GM12801 (cell line): ENCODE results near the gene CELF2.

Source experiments
- TF ChIP-seq, protein P1 (sequence below): IDR thresholded peaks from one replicate; pipeline ENCODE4 v1.5.1; 2011; ENCODE audit warnings: control low read depth; ENCODE audit not compliant: insufficient read length; ENCODE audit errors: extremely low read depth

Gene CELF2

DNA sequence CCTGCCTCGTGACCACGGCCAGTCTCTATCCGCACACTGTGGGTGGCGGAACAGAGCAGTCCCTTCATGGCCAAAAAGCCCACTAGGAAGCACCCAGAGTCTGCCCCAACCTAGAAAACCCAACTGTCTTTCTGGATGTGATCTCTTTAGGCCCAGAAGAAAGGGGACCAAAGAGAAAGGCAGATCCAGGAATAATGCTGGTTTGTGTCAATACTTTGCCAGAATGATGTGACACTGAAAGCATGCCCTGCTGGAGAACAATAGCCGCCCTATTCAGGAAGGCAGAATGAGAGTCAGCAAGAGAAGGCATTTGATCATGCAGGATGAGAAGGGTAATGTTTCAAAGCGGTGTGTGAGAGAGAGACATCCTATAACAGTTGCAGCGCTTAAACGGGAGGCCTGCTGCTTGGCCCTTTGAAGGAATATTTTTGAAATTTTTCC, 319.1 kb downstream of the CELF2 start:
- TF ChIP-seq, protein P1, sequence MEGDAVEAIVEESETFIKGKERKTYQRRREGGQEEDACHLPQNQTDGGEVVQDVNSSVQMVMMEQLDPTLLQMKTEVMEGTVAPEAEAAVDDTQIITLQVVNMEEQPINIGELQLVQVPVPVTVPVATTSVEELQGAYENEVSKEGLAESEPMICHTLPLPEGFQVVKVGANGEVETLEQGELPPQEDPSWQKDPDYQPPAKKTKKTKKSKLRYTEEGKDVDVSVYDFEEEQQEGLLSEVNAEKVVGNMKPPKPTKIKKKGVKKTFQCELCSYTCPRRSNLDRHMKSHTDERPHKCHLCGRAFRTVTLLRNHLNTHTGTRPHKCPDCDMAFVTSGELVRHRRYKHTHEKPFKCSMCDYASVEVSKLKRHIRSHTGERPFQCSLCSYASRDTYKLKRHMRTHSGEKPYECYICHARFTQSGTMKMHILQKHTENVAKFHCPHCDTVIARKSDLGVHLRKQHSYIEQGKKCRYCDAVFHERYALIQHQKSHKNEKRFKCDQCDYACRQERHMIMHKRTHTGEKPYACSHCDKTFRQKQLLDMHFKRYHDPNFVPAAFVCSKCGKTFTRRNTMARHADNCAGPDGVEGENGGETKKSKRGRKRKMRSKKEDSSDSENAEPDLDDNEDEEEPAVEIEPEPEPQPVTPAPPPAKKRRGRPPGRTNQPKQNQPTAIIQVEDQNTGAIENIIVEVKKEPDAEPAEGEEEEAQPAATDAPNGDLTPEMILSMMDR = no peak

DNA sequence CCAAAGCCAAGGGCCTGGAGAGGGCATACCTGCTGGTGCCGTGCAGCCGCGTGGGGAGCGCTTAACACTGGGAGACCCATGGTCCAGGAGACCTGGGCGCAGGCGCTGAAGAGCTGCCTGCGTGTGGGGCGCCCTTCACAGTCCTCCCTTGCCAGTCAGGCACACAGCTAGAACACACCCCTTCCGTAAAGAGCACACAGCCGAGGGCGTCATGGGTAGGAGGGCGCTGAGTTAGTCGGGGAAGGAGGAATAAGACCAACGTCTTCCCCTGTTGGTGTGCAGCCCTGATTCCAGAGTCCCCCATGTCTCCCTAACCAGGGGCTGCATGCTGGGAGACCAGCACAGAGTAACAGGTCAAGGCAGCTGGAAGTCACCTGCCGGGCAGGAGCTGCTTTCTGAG, 319.8 kb downstream of the CELF2 start:
- TF ChIP-seq, protein P1 = no peak

DNA sequence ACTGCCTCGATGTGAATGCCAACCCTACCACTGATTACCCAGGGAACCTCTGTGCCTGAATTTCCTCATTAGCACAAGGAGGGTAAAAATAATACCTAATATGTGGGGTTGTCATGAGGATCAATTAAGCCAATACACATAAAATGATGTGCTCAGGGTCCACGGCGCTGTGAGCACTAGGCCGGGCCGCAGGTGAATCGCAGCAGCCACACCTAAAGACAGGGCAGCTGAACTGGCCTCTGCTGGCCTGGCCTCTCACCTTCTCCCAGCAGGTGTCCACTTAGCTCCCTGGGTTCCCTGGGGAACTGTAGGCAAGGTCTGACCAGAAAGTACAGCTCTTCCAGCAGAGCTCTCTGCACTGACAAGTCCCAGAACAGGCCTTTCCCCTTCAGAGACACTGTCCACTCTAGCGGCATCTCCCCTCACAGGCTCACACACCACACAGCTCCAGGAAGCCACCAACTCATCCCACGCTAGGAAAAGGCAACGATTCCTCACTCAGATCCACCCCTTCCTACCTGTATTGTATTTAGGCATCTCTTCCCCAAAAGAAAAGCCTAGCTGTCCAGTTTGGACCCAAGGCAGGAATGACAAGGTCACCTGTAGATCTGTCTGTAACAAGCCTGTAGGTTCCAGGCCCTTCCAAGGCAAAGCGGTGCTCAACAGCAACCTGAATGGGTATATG, 320.6 kb downstream of the CELF2 start:
- TF ChIP-seq, protein P1 = no peak

DNA sequence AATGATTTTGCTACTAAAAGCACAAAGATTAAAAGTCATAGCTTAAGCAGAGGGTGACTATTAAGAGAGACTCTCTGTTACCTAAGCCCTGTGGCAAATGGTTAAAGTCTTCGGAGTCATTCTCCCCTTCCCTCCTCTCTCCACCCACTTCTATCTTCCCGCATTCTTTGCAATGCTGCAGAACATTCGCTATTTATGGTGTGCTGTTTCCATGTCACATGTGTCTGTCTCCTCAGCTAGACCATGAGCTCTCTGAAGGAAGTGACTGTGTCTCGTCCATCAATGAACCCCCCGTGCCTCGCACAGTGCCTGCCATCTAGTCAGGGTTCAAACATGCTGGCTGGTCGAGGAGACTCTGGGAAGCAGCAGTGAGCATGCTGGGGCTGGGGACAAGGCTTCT, 321.3 kb downstream of the CELF2 start:
- TF ChIP-seq, protein P1 = no peak

DNA sequence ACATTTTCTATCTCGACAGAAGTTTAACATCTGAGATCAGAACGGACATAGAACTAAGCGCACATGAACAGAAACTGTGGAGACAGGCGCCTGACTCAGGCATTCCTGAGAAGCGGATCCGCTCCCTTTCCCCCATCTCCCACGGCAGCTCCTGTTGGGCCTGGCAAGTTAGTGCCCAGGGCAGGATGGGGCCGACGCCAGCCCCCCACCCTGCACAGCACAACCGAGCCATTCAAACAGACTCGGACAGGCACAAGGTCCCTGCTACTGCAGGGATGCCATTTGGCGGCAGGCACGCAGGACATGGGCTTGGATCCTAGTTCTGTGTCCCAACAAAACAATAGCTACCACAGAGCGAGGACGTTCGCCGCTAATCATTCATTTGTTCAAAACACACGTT, 322.0 kb downstream of the CELF2 start:
- TF ChIP-seq, protein P1 = no peak

DNA sequence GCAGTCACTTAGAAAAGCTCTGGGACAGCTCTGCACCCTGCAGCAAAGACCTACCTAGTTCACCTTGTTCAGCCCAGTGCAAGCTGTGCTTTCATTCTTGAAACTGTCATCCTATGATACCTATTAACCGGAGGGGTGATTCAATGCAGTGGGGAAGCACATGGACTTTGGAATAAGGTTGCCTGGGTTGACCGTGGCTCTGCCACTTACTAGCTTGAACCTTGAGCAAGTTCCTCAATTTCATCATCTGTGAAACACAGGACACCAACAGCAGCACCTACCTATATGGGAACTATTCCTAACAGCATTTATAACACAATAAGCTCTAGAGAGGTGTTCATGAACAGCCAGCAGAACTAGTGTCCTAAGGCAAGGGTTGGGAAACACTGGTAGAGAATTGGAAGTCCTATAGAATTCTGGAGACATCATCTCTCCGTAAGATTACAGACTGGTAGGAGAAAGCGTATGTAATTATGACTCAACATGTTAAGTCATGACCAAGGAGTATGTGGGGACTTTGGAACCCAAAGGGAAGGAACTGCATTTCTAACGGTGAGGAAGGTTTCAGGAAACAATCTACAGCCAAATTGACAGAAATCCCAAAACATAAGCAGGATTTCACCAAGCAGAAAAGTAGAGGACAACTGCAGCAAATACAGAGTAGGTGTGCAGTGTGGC, 323.8 kb downstream of the CELF2 start:
- TF ChIP-seq, protein P1 = no peak

DNA sequence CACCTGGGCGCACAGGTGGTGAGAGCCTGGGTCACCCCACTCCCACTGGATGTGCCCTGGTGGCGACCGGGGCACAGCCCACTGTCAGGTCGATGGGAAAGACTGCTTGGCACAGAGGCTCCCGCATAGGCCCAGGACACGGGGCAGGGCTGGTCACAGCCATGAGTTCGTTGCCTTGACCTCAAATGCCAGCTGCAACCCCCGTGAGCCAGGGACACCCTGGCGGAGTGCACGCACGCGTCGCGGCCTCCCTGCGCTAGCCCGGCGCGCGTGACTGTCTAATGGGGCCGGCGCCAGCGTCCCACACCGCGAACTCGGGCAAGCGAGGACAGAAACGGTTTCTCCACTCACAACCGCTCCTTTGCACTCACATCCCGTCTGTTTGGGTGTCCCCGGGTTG, 326.4 kb downstream of the CELF2 start:
- TF ChIP-seq, protein P1 = no peak
